GM21367 (cell line): ENCODE measurements around the gene SPG11.
"Not testable (repeated sequence)": the region's sequence is repeated elsewhere in the genome, so short reads cannot be mapped to it uniquely, and the experiment has no call there.

Experiments used
- ATAC-seq: cut with Tn5 transposase; IDR thresholded peaks from one replicate; pipeline ENCODE4 v1.9.1; 2021; ENCODE audit not compliant: unreplicated experiment

Gene SPG11

DNA sequence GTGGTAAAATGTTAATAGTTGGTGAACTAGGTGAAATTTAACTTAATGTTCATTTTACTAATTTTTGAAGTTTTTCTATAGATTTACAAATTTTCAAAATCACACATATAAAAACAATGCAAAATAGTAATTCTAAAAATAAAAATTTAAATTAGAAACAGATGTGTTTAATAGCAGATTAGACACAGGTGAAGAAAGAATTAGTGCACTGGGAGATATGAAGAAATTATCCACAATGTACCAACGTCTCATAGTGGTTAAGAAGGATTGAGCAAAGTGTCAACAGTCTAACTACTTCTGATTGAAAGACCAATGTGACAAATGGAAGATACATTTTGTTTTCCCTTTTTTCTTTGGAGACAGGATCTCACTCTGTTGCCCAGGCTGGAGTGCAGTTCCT is 26.5 kb downstream of the SPG11 start:
- ATAC-seq: no peak

- no peak for ATAC-seq
These were observed 29.9 kb downstream of the SPG11 start for GRCh38 chr15:44633603-44634002.

DNA sequence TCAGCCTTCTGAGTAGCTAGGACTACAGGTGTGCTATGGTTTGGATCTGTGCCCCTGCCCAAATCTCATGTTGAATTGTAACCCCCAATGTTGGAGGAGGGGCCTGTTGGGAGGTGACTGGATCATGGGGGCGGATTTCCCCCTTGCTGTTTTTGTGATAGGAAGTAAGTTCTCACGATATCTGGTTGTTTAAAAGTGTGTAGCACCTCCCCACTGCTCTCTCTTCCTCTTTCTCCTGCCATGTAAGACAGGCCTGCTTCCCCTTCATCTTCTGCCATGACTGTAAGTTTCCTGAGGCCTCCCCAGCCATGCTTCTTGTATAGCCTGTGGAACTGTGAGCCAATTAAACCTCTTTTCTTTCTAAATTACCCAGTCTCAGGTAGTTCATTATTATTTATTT is 38.2 kb downstream of the SPG11 start:
- not testable (repeated sequence) for ATAC-seq

GRCh38 chr15:44623178-44623577 is 40.3 kb downstream of the SPG11 start:
- no peak for ATAC-seq

DNA sequence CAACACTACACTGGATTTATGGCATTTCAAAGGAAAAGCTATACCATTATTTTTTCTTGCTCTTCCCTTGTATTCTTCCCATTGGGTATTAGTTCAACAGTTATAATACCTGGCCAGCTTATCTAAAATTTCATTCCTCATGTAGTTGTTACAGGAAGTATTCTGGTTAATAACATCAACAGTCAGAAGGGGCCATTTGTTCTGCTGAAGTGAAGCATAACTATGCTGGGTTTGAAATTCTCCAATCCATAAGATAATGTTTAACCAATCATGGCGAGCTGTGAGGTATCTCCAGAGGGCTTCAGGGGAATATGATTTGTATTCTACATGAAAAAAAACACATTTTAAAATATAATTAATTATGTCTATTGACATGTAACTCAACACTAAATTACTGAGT is 43.4 kb downstream of the SPG11 start:
- no peak for ATAC-seq

- ATAC-seq: no peak
These were observed 46.5 kb downstream of the SPG11 start for GRCh38 chr15:44616974-44617373.

DNA sequence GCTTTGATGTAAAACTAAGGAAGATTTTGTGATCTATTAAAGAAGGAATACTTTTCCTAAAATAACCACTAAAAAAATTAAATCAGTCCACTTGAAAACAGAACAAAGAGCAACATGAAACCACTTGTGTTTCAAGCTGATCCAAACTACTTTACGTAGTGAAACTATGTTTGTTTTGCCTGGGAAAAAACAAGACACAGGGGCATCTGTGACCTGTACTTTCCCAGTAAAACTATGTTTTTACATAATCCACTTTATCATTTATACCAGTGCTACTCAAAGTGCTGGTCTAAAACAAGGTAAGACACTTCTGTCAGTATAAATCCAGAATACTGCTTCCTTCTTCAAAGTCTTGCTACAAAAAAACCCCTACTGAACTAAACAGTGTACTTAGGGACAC is 56.7 kb downstream of the SPG11 start:
- no peak for ATAC-seq

DNA sequence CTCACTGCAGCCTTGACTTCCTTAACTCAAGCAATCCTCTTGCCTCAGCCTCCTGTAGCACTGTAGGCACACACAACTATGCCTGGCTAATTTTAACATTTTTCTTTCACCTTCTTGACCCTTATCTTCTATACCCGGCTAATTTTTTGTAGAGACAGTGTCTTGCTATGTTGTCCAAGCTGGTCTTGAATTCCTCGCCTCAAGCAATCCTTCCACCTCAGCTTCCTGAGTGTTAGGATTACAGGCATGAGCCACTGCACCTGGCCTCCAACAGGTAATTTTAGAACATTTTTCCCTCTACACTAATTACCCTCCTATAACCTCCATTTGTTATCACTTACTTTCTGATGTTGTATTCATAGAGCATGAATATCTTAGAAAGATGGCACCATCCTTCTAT is 60.3 kb downstream of the SPG11 start:
- no peak for ATAC-seq

DNA sequence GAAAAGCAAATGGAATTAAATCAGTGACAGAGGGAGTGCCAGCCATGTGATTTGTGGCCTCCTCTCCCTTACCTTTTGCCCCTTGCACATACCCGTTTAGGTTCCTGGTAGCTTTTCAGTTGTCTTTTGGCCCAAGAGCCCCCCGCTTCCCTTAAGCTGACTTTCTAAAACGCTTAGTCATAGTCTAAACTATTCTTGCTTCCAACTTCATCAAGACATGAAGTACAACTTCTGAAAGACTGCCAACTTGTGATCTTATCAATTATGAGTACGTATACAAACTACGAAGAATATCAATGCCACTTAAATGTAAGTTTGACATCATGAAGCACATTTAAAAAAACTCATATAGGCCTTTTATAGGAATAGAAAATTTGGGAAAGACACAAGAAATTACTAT is 64.6 kb downstream of the SPG11 start:
- no peak for ATAC-seq

DNA sequence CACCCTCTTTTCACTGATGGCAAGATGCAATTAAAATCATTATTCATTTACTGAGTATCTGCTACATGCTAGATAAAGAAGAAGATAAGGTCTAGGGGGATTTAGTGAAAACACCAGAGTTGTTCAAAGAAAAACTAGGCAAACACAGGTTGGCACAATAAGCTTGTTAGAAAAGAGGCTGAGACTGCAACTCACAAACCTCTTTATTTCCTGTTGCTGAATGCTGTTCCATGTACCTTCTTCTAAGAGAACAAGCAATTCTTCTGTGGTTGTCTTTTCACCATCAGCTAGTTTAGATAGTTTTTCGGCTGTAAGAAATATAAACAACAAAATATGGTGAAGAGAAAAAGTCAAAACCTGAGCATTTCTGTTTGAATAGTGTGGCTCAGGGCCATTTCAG is 65.4 kb downstream of the SPG11 start:
- no peak for ATAC-seq

- no peak for ATAC-seq
These were observed 66.9 kb downstream of the SPG11 start for GRCh38 chr15:44596511-44597010.

- no peak for ATAC-seq
These were observed 67.6 kb downstream of the SPG11 start for GRCh38 chr15:44595656-44596510.

DNA sequence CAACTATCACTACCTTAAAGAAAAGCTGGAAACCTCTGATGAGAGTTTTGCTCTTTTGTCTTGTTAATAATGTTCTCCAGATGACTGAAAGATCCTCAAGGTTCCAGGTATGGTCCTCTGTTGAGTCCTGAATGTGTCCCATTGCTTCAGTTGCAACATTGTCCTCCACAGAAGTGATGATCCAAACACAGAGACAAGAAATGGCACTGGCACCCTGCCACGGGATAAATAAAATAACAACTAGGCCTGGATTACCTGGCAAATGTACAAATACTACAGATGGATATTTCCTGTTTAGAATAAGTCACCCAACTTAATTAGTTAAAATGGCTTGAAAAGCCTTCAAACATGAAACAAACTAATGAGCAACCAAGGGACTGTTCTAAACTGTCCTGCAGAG is 68.2 kb downstream of the SPG11 start:
- ATAC-seq: no peak

GRCh38 chr15:44593042-44593736 is 70.3 kb downstream of the SPG11 start:
- no peak for ATAC-seq

- ATAC-seq: no peak
These were observed 72.1 kb downstream of the SPG11 start for GRCh38 chr15:44591326-44591725.

GRCh38 chr15:44588541-44588940 is 74.9 kb downstream of the SPG11 start:
- ATAC-seq: no peak

GRCh38 chr15:44585633-44586032 is 77.8 kb downstream of the SPG11 start:
- ATAC-seq: no peak

DNA sequence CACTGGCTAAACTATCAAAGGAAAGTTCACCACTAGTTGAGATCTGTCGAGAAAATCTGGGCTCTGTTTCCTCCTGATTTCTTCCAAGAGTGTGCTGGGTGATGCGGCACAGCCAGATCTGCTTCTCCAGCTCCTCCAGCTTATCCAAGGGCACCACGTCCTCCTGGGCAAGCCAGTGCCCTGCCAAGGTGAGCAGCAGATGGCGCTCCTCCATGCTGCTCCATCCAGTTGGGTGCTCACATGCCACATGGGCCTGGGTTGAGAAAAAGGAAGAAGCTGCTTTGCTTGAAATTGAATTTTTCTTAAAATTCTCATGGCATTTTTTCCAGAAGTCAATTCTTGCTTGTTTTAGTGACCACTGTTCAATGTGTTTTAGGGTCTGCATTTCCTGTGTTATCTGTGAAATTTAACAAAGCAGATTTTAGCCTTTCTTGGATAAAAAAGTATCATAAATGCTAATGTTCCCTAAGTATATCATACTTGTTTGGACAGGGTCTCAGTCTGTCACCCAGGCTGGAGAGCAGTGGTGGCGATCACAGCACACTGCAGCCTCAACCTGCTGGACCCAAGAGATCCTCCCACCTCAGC is 79.2 kb downstream of the SPG11 start:
- ATAC-seq: no peak

GRCh38 chr15:44580105-44580504 is 83.4 kb downstream of the SPG11 start:
- no peak for ATAC-seq

- no peak for ATAC-seq
These were observed 88.7 kb downstream of the SPG11 start for GRCh38 chr15:44574734-44575133.

DNA sequence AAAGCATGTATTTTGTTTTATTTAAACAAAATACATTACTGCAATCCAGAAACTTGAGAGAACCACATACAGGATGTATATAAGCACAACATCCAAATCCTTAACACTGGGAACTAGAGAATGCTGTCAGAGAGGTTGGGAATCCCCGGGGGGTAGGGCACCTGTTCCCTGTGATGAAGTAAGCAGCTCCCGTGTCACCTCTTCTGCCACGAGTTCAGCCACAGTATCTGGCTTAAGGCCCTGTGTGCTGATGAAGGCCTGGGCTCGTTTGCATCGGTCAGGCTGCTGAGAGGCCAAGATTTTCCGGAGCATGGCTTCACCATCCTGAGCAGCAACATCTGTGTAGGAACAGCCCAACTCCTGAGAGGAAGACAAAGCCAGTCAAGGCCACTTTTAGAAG is 90.1 kb downstream of the SPG11 start:
- ATAC-seq: no peak

DNA sequence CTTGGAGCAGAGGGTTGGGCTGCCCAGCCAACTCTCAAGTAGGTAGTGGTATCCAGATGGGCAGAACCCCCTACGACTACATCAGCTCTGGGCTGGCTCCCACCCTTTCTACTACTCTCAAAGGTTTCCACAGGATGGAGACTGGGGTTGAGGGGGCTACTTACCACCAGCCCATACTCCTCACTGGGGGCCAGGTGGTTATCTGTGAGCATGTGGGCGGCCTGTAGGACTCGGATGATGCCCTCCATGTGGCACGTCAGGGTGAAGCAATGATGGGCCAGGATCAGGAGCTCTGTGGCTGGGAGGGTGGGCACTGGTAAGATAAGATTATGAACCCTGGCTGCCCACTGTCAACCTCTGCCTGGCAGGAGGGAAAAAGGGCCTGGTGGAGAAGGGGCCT is 93.1 kb downstream of the SPG11 start:
- ATAC-seq: no peak
